GM18505 (cell line): Measurements from ENCODE around the gene VRK3.
A peak's percentile ranks its signal among the peaks of the same experiment; 100 is the strongest.

Experiments used
- ATAC-seq: cut with Tn5 transposase; IDR thresholded peaks from one replicate; pipeline ENCODE4 v1.9.1; 2021; ENCODE audit not compliant: unreplicated experiment
- POLR2A ChIP-seq: IDR thresholded peaks from 4 replicates; pipeline ENCODE4 v1.6.1; 2011; ENCODE audit warnings: borderline replicate concordance; ENCODE audit not compliant: insufficient read depth, insufficient read length; ENCODE audit errors: extremely low read depth

The VRK3 gene

DNA sequence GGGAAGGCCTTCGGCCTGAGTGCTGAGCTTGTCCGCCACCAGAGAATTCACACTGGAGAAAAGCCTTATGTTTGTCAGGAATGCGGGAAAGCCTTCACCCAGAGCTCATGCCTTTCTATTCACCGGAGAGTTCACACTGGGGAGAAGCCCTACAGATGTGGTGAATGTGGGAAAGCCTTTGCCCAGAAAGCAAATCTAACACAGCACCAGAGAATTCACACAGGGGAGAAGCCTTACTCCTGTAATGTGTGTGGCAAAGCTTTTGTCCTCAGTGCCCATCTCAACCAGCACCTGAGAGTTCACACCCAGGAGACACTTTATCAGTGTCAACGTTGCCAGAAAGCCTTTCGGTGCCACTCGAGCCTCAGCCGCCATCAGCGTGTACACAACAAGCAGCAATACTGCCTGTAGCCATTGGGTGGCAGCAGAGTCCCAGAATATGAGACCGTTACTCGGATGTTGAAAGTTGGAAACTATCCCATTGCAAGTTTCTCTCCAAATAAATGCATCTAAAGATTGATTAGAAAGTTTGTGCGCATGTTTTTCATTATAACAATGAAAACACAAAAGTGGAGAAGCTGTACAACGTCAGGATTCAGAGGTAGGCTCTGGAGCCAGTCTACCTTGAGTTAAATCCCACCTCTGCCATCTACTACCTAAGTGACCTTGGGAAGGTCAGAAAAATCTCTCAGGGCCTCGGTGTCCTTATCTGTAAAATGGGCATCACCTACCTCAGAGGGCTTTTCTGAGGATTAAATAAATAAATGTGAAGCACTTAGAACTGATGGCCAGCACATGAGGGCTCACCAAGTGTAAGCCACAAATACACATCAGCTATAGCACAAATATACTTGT, 21.7 kb upstream of the VRK3 start:
- TF ChIP-seq POLR2A = no peak
- no peak for ATAC-seq

DNA sequence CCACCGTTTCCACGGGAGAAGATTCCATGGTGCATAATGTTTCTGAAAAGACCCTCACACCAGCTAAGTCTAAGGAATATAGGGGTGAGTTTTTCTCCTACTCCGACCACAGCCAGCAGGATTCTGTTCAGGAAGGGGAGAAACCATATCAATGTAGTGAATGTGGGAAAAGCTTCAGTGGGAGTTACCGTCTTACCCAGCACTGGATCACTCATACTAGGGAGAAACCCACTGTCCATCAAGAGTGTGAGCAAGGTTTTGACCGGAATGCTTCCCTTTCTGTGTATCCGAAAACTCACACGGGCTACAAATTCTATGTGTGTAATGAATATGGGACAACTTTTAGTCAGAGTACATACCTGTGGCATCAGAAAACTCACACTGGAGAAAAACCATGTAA, 19.8 kb upstream of the VRK3 start:
- no peak for TF ChIP-seq POLR2A
- ATAC-seq = no peak

DNA sequence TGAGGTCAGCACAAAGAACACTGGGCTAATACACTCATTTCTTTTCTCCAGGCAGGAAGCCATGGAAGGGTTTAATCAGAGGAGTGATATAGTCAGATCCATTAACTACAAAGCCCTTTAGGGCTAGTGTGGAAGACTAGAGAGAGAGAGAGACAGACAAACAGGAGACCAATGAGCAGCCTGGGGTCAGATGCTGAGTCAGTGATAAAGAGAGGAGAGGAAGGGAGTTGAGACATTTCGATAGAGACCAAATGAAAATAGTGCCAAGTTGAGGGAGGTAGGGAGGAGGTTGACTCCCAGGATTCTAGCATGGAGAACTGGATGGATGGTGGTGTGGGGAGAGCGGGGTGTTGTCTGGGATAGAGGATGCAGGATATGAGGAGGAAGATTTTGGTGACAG, 18.8 kb upstream of the VRK3 start:
- ATAC-seq = no peak
- TF ChIP-seq POLR2A = no peak

DNA sequence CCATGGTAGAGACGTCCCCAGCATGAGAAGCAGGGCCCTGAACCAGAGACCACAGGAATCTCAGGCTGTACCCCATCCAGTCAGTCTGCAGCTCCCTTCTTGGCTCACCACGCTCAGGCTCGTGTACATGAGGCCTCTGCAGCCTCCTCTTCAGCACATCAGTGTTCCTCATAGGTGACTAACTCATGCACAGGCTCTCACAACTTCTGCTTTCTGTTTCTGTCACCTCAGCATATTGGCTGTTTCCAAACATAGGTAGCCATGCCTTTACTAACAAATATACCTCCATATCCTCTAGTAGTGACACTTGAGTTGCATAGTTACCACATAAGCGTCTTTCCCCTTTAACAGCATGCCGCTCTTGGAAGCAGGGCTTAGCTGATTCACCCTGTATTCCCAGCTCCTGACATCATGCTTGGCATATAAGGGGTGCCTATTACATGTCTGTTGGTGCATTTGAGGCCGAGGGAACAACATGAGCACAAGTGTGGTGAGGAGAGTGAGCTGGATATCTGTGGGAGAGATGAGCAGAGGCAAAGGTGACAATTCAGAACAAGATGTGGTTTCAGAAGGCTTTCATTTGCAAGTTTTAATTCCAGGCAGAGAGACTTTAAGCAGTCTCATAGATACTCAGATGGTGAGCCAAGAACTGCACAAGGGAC, 17.3 kb upstream of the VRK3 start:
- ATAC-seq = no peak
- no peak for TF ChIP-seq POLR2A

DNA sequence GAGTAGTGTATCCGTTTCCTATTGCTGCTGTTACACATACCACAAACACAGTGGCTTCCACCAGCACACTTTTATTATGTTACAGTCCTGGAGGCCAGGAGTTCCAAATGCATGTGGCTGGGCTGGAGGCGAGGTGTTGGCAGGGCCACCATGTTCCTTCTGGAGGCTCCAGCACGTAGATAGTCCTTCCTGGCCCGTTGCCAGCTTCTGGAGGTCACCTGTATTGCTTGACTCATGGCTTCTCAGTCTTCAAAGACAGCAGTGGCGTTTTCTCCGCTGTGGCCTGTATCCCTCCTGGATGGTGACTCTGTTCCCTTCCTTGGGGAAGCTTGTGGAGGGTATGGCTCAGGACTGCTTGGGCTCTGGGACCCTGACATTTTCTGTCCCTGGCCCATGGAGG, 15.8 kb upstream of the VRK3 start:
- no peak for TF ChIP-seq POLR2A
- no peak for ATAC-seq

DNA sequence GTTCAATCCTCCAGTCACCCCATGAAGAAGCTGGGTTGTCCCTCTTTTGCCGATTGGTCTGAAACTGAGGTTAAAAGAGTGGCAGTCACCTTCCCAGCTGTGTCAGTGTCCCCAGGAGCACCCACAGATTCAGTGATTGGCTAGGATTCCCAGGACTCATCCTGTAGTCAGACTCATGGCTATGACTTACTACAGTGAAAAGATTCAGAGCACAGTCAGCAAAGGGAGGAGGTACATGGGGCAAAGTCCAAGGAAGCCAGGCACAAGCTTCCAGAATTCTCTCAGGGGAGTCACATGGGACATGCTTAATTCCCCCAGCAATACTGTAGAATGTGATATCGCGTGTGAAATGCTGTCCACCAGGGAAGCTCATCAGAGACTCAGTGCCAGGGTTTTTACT, 14.8 kb upstream of the VRK3 start:
- no peak for ATAC-seq
- no peak for TF ChIP-seq POLR2A

DNA sequence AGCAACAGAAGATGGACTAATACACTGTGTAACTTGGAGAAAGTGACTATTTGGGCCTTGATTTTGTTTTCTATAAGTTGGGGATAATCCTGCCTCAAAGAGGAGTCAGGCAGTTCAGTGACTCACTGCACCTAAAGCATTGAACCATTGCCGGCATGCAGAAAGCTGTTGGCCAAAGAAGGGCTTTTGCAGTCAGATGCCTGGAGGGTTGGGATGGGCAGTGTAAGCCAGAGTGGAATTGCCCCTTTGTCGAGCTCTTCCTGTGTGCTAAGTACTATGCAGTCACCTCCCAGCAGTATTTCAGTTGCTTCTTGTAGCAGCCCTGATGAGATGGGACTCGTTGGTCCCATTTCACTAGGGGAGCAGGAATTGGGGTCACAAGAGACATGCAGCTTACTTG, 11.7 kb upstream of the VRK3 start:
- TF ChIP-seq POLR2A = no peak
- no peak for ATAC-seq

DNA sequence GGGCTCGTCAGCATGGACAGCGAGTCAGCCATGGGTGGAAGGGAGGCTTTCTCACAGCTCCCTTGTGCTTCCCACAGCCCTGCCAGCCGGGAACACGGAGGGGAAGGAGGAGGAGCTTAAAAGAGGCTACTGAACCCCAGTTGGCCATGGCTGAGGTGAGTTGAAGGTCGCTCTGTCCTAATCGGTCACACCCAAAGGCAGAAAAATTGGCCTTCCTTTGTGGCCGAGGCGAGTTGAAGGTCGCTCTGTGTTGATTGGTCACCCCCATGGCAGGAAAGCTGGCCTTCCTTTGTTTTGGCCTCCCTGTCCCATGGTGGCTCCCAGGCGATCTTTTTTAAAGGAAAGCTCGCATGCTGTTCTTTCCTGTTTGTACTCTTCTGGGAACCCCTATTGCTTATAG, 5.8 kb upstream of the VRK3 start:
- no peak for ATAC-seq
- no peak for TF ChIP-seq POLR2A

DNA sequence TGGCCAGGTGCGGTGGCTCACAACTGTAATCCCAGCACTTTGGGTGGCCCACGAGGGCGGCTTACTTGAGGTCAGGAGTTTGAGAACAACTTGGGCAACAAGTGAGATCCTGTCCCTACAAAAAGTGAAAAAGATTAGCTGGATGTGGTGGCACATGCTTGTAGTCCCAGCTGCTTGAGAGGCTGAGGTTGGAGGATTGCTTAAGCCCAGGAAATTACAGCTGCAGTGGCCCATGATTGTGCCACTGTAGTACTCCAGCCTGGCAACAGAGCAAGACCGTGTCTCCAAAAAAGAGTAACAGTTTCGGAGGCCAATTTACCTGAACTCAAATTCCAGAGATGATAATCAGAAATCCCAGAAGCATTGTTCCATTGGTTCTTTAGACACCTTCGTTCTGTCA, 5.1 kb upstream of the VRK3 start:
- no peak for ATAC-seq
- TF ChIP-seq POLR2A = no peak

DNA sequence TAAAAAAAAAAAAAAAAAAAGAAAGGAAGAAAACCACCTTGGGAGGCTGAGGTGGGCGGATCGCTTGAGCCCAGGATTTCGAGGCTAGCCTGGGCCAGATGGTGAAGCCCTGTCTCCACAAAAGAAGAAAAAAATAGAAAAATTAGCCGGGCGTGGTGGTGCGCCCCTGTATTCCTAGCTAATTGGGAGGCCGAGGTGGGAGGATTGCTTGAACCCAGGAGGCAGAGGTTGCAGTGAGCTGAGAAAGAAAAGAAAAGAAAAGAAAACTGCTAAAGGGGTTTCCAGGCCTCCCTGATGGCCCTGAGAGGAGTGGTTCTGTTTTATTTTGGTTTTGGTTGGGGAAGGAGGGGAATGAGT, 1.4 kb upstream of the VRK3 start:
- ATAC-seq = no peak

DNA sequence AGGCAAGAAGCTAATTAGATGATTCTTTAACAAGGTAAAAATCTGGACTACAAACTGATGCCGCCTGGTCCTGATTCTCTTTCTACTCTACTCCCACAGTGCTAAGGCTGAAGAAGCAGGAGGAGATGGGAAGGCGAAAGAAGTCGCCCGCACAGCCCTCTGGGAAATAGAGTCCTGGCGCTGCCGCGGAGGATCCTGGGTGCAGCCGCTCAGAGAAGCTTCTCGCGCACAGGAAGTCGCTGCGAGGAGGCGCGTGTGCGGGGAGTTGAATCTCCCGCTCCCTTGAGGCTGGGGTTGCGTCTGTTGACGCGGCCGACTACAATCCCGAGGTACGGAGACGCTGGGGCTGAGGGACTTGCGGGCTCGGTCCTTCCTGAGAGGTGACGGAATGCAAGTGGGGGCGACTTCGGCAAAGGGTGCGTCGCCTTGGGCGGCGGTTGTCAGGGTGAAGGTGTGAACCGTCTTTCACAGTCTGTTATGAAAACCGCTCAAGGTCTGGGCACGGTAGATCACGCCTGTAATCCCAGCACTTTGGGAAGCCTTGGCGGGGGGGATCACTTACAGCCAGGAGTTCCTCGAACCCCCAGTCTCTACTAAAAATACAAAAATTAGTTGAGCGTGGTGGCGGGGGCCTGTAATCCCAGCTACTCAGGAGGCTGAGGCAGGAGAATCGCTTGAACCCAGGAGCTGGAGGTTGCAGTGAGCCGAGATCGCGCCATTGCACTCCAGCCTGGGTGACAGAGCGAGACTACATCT, 800 bp upstream of the VRK3 start, which contains the start of gene ZNF473:
TSS of gene ZNF473 (plus strand) at position 212 of the 756 bp plus-strand sequence. CDS start 5,078 bp downstream, outside the sequence.
- peak; percentile 82 for TF ChIP-seq POLR2A
- peak; percentile 56 for ATAC-seq

More for the DNA sequence above, 1.4 kb upstream of the VRK3 start:
- no peak for TF ChIP-seq POLR2A

DNA sequence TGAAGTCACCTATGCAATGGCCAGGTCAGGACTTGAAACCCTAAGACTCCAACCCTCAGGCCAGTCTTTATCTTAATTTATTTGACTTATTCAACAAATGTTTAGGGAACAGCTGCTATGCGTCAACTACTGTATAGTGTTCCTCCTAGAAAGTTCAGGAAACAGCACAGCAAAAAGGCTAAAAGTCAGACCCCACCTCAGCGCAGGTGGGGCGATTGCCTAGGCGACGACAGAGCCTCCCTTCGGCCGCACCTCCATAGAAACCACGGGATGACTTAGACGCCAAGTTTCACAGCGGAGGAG, 502 bp downstream of the VRK3 start:
- ATAC-seq = peak; percentile 9
- TF ChIP-seq POLR2A = no peak

DNA sequence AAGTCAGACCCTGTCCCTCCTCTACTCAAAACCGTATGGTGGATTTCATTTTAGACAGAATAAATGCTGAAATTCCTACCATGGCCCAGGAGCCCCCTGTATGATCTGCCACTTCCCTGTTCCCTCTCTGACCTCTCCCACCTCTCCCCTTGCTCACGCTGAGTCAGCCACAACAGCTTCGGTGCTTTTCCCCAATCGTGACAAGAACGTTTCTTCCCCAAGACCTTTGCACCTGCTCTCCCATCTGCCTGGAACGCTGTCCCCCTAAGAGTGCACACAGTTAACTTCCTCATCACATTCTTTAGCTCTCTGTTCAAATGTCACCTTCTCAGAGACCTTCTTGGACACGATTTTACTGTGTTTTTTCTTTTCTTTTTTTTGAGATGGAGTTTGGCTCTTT, 2.3 kb downstream of the VRK3 start:
- no peak for ATAC-seq
- TF ChIP-seq POLR2A = no peak

DNA sequence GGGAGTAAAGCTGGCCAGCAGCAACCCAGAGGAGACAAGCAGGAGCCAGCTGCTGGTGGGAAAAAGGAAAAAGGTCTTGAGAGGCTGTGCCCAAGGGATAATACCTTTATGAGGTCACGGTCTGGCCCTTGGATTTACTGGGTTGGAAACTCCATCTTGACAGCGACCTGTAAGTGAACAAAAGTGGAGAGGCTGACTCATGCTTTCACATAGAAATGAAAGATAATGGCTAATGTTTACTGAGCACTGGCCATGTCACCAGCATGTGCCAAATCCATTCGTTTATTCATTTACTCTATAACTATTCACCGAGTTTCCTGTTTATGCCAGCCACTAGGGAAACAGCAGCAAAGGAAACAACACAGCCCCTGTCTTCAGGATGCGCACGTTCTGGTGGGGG, 4.7 kb downstream of the VRK3 start:
- TF ChIP-seq POLR2A = no peak
- ATAC-seq = no peak
